Measurements from ENCODE around the gene DENND1A. TPM values are rescaled to one million over a fixed set of nuclear protein-coding genes. Genes with fewer than 3 reads are reported as not detected.

The DENND1A gene
- total RNA-seq, 4 donors from 2014 or later: 15.8 to 33.5 (median 23.9) TPM

DNA sequence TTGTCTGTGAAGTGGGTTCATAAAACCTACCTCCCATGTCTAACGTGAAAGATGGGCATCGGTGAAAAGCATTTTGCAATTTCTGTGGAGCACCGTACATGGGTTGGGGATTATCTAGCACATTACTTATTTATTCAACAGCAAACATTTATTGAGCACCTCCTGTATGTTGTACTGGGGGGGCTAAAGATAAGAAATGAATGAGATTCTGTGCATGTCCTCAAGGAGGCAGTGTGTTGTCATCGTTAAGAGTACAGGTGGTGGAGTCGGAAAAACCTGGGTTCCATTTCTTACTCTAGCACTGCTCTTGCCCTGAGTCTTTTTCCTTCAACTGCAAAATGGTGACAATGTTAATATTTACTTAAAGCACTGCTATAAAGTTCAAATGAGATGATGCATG is 30.4 kb upstream of the DENND1A start:
- Histone ChIP-seq H3K4me3 (no peak overlapping the region), H3K27ac (no peak overlapping the region), H3K9me3 (no peaks in the 10 kb centered on the region), H3K36me3 (no peaks in the 10 kb centered on the region), H3K27me3 (peaks cover 19% of the 10 kb centered on the region), H3K4me1 (no peaks in the 10 kb centered on the region)
- no peak for DNase-seq (ENCODE audit: low spot score in 2 of 2)
- no peak for TF ChIP-seq POLR2AphosphoS5 (IDR thresholded peaks at IDR 0.05)
- TF ChIP-seq, protein P1, sequence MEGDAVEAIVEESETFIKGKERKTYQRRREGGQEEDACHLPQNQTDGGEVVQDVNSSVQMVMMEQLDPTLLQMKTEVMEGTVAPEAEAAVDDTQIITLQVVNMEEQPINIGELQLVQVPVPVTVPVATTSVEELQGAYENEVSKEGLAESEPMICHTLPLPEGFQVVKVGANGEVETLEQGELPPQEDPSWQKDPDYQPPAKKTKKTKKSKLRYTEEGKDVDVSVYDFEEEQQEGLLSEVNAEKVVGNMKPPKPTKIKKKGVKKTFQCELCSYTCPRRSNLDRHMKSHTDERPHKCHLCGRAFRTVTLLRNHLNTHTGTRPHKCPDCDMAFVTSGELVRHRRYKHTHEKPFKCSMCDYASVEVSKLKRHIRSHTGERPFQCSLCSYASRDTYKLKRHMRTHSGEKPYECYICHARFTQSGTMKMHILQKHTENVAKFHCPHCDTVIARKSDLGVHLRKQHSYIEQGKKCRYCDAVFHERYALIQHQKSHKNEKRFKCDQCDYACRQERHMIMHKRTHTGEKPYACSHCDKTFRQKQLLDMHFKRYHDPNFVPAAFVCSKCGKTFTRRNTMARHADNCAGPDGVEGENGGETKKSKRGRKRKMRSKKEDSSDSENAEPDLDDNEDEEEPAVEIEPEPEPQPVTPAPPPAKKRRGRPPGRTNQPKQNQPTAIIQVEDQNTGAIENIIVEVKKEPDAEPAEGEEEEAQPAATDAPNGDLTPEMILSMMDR (IDR thresholded peaks at IDR 0.05): no peak
- no peak for TF ChIP-seq POLR2A (IDR thresholded peaks at IDR 0.05)
- TF ChIP-seq EP300 (IDR thresholded peaks at IDR 0.05): no peak
- 78% methylated on average over 5 of the region's 5 CpGs for WGBS

DNA sequence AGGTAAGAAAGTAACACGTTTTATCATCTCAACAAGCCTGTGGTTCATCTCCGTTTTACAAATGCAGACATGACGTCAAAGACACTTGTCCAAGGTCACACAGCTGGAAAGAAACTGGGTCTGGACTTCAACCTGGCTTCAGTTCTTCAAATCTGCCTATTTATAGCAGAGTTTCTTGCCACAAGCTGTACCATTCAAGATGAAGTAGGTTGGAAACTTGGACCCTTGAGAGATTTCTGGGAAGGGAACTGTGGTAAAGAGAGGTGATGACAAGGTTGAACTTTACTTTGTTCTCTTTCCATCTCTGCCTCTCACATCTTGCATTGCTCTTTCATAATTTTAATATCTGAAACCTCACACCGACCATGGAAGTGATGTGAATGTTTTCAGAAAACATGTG is 29.9 kb upstream of the DENND1A start:
- no peak overlapping the region for H3K4me3 ChIP-seq
- 74% methylated on average over 4 of the region's 4 CpGs for WGBS
- no peak for DNase-seq (ENCODE audit: low spot score in 2 of 2)
- no peaks in the 10 kb centered on the region for H3K36me3 ChIP-seq
- TF ChIP-seq EP300 (IDR thresholded peaks at IDR 0.05) (no peak), POLR2A (IDR thresholded peaks at IDR 0.05) (no peak), POLR2AphosphoS5 (IDR thresholded peaks at IDR 0.05) (no peak)
- TF ChIP-seq, protein P1 (IDR thresholded peaks at IDR 0.05): no peak
- H3K27me3 ChIP-seq: peaks cover 19% of the 10 kb centered on the region
- no peaks in the 10 kb centered on the region for H3K9me3 ChIP-seq
- no peaks in the 10 kb centered on the region for H3K4me1 ChIP-seq
- no peak overlapping the region for H3K27ac ChIP-seq

DNA sequence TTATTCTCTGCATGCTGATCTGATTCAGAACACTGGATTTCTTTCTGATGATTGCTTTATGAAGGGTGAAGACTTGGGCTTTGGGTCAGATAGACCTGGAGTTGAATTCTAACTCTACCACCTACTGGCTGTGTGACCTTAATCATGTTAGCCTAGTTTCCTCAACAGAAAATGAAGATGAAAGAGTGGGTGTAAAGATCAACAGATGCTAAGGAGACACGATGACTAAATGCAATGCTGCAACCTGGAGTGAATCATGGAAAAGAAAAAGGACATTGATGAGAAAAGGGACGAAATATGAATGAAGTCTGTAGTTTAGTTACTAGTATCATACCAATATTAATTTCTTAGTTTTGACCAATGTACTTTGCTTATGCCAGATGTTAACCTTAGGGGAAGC is 27.8 kb upstream of the DENND1A start:
- 72% methylated on average over 2 of the region's 2 CpGs for WGBS

DNA sequence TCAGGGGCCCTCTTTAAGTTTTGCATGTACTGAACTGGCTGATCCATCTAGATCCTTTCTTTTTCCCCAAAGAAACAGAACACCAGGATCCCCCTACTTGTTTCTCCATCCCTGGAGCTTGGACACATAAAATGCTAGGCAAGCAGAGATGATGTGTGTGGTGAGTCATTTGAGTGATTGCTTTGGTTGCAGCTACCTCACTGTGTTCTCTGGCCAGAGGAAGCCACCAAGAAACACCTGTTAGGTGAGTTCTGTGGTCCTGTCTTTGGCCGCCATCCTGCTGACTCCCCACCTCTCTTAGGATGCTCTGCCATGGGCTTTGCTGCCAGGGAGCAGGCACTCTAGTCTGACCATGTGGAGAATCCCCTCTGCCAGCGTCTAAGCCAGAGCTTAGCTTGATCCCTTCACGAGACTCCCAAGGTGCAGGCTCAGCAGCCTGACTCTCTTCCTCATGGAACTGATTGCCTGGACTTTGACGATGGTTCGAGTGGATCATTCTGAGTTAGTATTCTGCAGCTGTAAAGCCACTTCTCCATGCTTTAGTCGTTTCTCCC is 27.3 kb upstream of the DENND1A start:
- H3K9me3 ChIP-seq: no peaks in the 10 kb centered on the region
- 89% methylated on average over 4 of the region's 6 CpGs for WGBS
- no peak overlapping the region for H3K27ac ChIP-seq
- H3K27me3 ChIP-seq: peaks cover 23% of the 10 kb centered on the region
- H3K4me1 ChIP-seq: no peaks in the 10 kb centered on the region
- no peaks in the 10 kb centered on the region for H3K36me3 ChIP-seq
- DNase-seq (ENCODE audit: low spot score in 2 of 2): no peak
- no peak for TF ChIP-seq EP300 (IDR thresholded peaks at IDR 0.05)
- no peak overlapping the region for H3K4me3 ChIP-seq

More for the DNA sequence above, 27.8 kb upstream of the DENND1A start:
- H3K27ac ChIP-seq: no peak overlapping the region
- no peaks in the 10 kb centered on the region for H3K4me1 ChIP-seq
- H3K4me3 ChIP-seq: no peak overlapping the region
- no peaks in the 10 kb centered on the region for H3K36me3 ChIP-seq
- no peaks in the 10 kb centered on the region for H3K9me3 ChIP-seq
- TF ChIP-seq, protein P1 (IDR thresholded peaks at IDR 0.05): no peak
- TF ChIP-seq POLR2A (IDR thresholded peaks at IDR 0.05) (no peak), EP300 (IDR thresholded peaks at IDR 0.05) (no peak), POLR2AphosphoS5 (IDR thresholded peaks at IDR 0.05) (no peak)
- peaks cover 19% of the 10 kb centered on the region for H3K27me3 ChIP-seq
- DNase-seq (ENCODE audit: low spot score in 2 of 2): no peak

DNA sequence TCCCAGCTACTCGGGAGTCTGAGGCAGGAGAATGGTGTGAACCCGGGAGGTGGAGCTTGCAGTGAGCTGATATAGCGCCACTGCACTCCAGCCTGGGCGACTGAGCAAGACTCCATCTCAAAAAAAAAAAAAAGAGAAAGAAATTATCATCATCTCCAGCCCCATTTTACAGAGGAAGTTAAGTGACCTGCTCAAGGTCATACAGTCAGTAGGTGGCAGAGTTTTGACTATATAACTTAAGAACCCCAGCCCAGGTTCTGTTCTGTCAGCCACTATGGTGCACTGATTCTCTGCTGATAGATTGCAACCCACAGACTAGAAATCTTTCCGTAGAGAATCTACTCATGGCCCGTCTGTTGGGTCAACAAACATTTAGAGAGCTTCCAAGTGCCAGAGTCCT is 25.7 kb upstream of the DENND1A start:
- Histone ChIP-seq H3K27ac (no peak overlapping the region), H3K27me3 (peaks cover 18% of the 10 kb centered on the region), H3K36me3 (no peaks in the 10 kb centered on the region), H3K4me1 (no peaks in the 10 kb centered on the region), H3K4me3 (no peak overlapping the region), H3K9me3 (no peaks in the 10 kb centered on the region)
- no peak for TF ChIP-seq POLR2A (IDR thresholded peaks at IDR 0.05)
- TF ChIP-seq, protein P1 (IDR thresholded peaks at IDR 0.05): no peak
- TF ChIP-seq EP300 (IDR thresholded peaks at IDR 0.05): no peak
- TF ChIP-seq POLR2AphosphoS5 (IDR thresholded peaks at IDR 0.05): no peak
- WGBS: 85% methylated on average over 6 of the region's 6 CpGs
- no peak for DNase-seq (ENCODE audit: low spot score in 2 of 2)
